Peyer's patch (tissue), 4 donors: ENCODE data around the gene OIT3. TPM values are rescaled to one million over a fixed set of nuclear protein-coding genes. Genes with fewer than 3 reads are reported as not detected.

Source experiments
- DNase-seq, 3 donors: peaks; one replicate each; pipeline ENCODE4 v3.0.0-alpha.2; 2017 to 2019
- H3K27ac ChIP-seq, 4 donors: fragments of 200-600 bp; sonication (generic); one replicate each; pipeline ENCODE4 v1.5.1; 2016 to 2019
- H3K27me3 ChIP-seq, 2 donors: fragments of 200-600 bp; sonication (generic); one replicate each; pipeline ENCODE4 v1.5.1; 2019
- H3K36me3 ChIP-seq, 3 donors: fragments of 200-600 bp; sonication (generic); one replicate each; pipeline ENCODE4 v1.5.1; 2016 to 2019
- H3K4me1 ChIP-seq, 4 donors: fragments of 200-600 bp; sonication (generic); one replicate each; pipeline ENCODE4 v1.5.1; 2016 to 2019
- H3K4me3 ChIP-seq, 4 donors: fragments of 200-600 bp; sonication (generic); 1 replicate in 3 of 4; 2 replicates in 1 of 4; pipeline ENCODE4 v1.5.1; 2016 to 2019; ENCODE audit warnings: mild to moderate bottlenecking in 1 of 4
- H3K9me3 ChIP-seq, 4 donors: fragments of 200-600 bp; sonication (generic); one replicate each; pipeline ENCODE4 v1.5.1; 2016 to 2019; ENCODE audit warnings: mild to moderate bottlenecking in 1 of 4
- POLR2A ChIP-seq, 2 donors: fragments of 450-650 bp; IDR thresholded peaks; one replicate each; pipeline ENCODE4 v1.5.1; 2017; ENCODE audit warnings: antibody characterized with exemption in 2 of 2, mild to moderate bottlenecking in 2 of 2, moderate library complexity in 2 of 2
- total RNA-seq, 4 donors: library from RNA; depleted of rRNA; stranded (reverse); fragments of >200 nt; gene quantifications; one replicate each; pipeline ENCODE4 v1.1.0, GENCODE V29; 2016
- TF ChIP-seq, protein P1 (sequence below), 6 experiments: fragments of 450-650 bp in 4 of 6; fragments of 200-600 bp in 2 of 6; sonication (generic) in 1 of 6; IDR thresholded peaks; one replicate each; pipeline ENCODE4 v1.5.1; 2017 to 2019; ENCODE audit warnings: antibody characterized with exemption in 6 of 6, mild to moderate bottlenecking in 3 of 6, moderate library complexity in 1 of 6

Gene OIT3
- total RNA-seq, 4 donors from 2014 or later, result 0.40 to 0.76 TPM; not detected in 2

- Histone ChIP-seq H3K27me3 (no peaks in the 10 kb centered on the region), H3K36me3 (peaks cover 0 to 20% (median 0%) of the 10 kb centered on the region in 3 donors), H3K9me3 (no peaks in the 10 kb centered on the region), H3K4me3 (no peak overlapping the region), H3K27ac (no peak overlapping the region), H3K4me1 (no peaks in the 10 kb centered on the region)
- no peak for TF ChIP-seq POLR2A (IDR thresholded peaks at IDR 0.05)
- TF ChIP-seq, protein P1, sequence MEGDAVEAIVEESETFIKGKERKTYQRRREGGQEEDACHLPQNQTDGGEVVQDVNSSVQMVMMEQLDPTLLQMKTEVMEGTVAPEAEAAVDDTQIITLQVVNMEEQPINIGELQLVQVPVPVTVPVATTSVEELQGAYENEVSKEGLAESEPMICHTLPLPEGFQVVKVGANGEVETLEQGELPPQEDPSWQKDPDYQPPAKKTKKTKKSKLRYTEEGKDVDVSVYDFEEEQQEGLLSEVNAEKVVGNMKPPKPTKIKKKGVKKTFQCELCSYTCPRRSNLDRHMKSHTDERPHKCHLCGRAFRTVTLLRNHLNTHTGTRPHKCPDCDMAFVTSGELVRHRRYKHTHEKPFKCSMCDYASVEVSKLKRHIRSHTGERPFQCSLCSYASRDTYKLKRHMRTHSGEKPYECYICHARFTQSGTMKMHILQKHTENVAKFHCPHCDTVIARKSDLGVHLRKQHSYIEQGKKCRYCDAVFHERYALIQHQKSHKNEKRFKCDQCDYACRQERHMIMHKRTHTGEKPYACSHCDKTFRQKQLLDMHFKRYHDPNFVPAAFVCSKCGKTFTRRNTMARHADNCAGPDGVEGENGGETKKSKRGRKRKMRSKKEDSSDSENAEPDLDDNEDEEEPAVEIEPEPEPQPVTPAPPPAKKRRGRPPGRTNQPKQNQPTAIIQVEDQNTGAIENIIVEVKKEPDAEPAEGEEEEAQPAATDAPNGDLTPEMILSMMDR (IDR thresholded peaks at IDR 0.05), result no peak
- DNase-seq, result no peak
These were observed 5.3 kb upstream of the OIT3 start for GRCh38 chr10:72888151-72888638.

GRCh38 chr10:72889391-72889831 lies 4.1 kb upstream of the OIT3 start:
- TF ChIP-seq POLR2A (IDR thresholded peaks at IDR 0.05), result no peak
- TF ChIP-seq, protein P1 (IDR thresholded peaks at IDR 0.05), result no peak
- Histone ChIP-seq H3K27me3 (no peaks in the 10 kb centered on the region), H3K27ac (no peak overlapping the region), H3K4me3 (no peak overlapping the region), H3K36me3 (peaks cover 0 to 20% (median 0%) of the 10 kb centered on the region in 3 donors), H3K4me1 (no peaks in the 10 kb centered on the region), H3K9me3 (no peaks in the 10 kb centered on the region)
- DNase-seq, result no peak

DNA sequence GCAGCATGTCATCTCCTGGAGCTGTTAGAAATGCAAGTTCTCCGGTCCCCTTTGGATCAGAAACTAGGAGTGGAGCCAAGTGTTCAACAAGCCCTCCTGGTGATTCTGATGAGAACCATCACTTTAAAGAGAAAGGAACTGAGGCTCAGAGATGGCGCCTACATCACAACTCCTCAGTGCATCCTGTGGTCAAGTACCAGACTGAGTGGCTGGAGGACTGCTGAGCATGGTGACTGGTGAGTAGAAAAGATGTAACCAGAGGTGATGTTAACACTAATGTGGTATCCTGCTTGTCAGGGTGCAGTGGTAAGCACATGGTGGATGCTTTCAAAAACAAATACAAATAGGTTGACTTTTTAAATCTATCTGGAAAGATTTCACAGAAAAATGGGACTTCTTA lies 3.5 kb upstream of the OIT3 start:
- no peak for DNase-seq
- no peak overlapping the region for H3K4me3 ChIP-seq
- no peaks in the 10 kb centered on the region for H3K27me3 ChIP-seq
- TF ChIP-seq, protein P1 (IDR thresholded peaks at IDR 0.05), result no peak
- no peak for TF ChIP-seq POLR2A (IDR thresholded peaks at IDR 0.05)
- H3K4me1 ChIP-seq, result no peaks in the 10 kb centered on the region
- no peak overlapping the region for H3K27ac ChIP-seq
- H3K36me3 ChIP-seq, result peaks cover 0 to 19% (median 0%) of the 10 kb centered on the region in 3 donors
- no peaks in the 10 kb centered on the region for H3K9me3 ChIP-seq

DNA sequence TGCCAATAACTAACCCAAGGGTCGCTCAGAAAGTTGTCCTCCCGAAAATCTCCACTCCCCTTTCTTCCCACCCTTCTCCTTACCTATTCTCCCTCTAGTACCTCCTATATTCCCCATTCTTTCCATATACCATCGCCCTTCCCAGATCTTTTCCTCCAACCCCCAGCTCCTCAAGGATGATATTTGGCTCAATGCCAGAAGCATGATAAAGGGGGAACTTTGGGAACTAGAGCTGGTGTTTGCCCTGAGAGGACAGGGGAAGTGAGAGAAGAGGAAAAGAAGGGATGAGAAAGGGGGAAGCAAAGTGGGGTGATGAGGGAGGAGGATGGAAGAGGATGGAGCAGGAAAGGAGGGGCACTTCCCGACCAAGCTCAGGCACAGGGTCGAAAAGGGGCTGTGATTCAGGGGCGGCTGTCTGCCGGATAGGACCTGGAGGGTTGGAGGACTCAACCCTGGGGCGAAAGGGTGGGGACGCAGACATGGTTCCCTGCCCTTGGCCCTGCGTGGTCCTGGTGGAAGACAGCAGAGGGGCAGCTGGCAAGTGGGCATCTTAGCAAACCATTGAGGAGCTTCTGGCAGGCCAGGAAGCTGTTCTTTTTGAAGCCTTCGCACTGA lies 1.8 kb downstream of the OIT3 start:
- H3K27me3 ChIP-seq, result no peaks in the 10 kb centered on the region
- no peak overlapping the region for H3K27ac ChIP-seq
- no peak for DNase-seq
- TF ChIP-seq POLR2A (IDR thresholded peaks at IDR 0.05), result no peak
- TF ChIP-seq, protein P1 (IDR thresholded peaks at IDR 0.05), result no peak
- H3K4me3 ChIP-seq, result no peak overlapping the region
- H3K4me1 ChIP-seq, result no peaks in the 10 kb centered on the region
- H3K36me3 ChIP-seq, result no peaks in the 10 kb centered on the region
- H3K9me3 ChIP-seq, result no peaks in the 10 kb centered on the region

DNA sequence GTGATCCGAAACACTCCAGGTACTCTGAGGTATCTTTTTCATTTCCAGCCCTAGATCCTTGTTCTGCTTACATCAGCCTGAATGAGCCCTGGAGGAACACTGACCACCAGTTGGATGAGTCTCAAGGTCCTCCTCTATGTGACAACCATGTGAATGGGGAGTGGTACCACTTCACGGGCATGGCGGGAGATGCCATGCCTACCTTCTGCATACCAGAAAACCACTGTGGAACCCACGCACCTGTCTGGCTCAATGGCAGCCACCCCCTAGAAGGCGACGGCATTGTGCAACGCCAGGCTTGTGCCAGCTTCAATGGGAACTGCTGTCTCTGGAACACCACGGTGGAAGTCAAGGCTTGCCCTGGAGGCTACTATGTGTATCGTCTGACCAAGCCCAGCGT lies 5.1 kb downstream of the OIT3 start:
- DNase-seq, result no peak
- no peak for TF ChIP-seq POLR2A (IDR thresholded peaks at IDR 0.05)
- TF ChIP-seq, protein P1 (IDR thresholded peaks at IDR 0.05), result no peak
- no peak overlapping the region for H3K27ac ChIP-seq
- no peaks in the 10 kb centered on the region for H3K36me3 ChIP-seq
- H3K4me1 ChIP-seq, result no peaks in the 10 kb centered on the region
- H3K4me3 ChIP-seq, result no peak overlapping the region
- H3K27me3 ChIP-seq, result no peaks in the 10 kb centered on the region
- no peaks in the 10 kb centered on the region for H3K9me3 ChIP-seq
